GM18867 (cell line): ENCODE measurements around the gene GDPD3.

Experiments used
- ATAC-seq: cut with Tn5 transposase; IDR thresholded peaks from one replicate; pipeline ENCODE4 v1.9.1; 2021; ENCODE audit warnings: mild to moderate bottlenecking, moderate library complexity; ENCODE audit not compliant: unreplicated experiment

The GDPD3 gene, protein sequence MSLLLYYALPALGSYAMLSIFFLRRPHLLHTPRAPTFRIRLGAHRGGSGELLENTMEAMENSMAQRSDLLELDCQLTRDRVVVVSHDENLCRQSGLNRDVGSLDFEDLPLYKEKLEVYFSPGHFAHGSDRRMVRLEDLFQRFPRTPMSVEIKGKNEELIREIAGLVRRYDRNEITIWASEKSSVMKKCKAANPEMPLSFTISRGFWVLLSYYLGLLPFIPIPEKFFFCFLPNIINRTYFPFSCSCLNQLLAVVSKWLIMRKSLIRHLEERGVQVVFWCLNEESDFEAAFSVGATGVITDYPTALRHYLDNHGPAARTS

DNA sequence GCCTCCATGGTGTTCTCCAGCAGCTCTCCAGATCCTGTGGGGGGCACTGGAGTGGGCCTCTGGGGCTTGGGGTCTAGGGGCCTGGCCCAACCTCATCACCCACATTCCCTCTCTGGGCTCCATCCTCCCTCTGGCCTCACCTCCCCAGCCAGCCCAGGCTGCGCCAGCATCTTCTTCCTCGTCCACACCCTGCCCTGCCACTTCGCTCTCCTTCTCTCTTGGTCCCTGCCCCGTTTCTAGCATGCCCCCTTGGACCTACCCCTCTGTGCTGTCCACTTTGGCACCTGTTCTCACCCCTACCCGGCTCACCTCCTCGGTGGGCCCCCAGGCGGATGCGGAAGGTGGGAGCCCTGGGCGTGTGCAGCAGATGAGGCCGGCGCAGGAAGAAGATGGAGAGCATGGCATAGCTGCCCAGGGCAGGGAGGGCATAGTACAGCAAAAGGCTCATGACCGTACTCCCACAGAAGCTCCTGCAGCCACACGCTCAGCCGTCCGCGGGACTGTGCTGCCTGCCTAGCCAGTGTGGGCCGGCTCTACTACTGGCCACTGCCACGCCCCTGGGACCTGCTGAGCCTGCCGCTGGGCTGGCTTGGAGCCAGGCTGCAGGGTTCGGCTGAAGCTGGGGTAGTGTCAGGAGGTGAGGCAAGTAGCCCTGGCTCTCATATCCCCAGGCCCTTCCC lies at the start of gene GDPD3:
Gene GDPD3 (minus strand): TSS at position 507 of the 680 bp plus-strand sequence. CDS start 59 bp downstream, at position 448.
- no peak for ATAC-seq

DNA sequence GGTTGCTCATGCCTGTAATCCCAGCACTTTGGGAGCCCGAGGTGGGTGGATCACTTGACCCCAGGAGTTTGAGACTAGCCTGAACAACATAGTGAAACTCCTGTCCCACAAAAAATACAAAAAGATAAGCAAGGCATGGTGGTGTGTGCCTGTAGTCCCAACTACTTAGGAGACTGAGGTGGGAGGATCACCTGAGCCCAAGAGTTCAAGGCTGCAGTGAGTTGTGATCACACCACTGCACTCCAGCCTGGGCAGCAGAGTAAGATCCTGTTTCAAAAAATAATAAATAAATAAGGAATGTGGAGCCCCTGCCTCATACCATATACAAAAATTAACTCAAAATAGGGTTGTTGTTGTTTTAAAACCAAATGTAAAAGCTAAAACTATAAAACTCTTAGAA lies 43.9 kb upstream of the GDPD3 start:
- ATAC-seq, result no peak

DNA sequence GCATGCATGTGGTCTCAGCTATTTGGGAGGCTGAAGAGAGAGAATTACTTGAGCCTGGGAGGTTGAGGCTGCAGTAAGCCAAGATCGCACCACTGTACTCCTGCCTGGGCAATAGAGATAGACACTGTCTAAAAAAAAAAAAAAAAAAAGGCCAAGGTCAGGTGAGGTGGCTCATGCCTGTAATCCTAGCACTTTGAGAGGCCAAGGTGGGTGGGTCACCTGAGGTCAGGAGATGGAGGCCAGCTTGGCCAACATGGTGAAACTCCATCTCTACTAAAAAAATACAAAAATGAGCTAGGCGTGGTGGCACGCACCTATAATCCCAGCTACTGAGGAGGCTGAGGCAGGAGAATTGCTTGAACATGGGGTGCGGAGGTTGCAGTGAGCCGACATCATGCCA lies 41.9 kb upstream of the GDPD3 start:
- no peak for ATAC-seq

DNA sequence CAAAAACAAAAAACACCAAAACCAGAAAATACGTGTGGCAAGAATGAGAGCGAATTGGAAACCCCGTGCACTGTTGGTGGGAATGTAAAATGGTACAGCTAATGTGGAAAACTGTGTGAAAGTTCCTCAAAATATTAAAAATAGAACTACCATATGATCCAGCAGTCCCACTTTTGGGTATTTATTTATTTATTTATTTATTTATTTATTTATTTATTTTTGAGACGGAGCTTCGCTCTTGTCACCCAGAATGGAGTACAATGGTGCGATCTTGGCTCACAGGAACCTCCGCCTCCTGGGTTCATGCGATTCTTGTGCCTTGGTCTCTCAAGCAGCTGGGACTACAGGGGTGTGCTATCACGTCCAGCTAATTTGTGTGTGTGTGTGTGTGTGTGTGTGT lies 39.2 kb upstream of the GDPD3 start:
- ATAC-seq, result no peak

DNA sequence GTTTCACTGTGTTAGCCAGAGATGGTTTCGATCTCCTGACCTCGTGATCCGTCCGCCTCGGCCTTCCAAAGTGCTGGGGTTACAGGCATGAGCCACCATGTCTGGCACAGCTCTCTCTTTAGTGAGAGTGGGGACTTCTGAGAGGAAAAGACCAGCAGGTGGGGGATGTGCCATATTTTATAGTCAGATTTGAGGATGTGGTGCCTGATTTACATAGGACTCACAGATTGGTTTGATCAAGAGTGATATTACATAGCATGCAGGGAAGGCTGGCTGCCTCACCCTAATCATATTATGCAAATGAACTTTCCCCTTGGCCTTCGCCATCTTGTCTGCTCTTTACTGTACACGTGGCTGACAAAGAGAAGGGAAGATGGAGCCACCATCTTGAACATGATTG lies 37.8 kb upstream of the GDPD3 start:
- ATAC-seq, result no peak

DNA sequence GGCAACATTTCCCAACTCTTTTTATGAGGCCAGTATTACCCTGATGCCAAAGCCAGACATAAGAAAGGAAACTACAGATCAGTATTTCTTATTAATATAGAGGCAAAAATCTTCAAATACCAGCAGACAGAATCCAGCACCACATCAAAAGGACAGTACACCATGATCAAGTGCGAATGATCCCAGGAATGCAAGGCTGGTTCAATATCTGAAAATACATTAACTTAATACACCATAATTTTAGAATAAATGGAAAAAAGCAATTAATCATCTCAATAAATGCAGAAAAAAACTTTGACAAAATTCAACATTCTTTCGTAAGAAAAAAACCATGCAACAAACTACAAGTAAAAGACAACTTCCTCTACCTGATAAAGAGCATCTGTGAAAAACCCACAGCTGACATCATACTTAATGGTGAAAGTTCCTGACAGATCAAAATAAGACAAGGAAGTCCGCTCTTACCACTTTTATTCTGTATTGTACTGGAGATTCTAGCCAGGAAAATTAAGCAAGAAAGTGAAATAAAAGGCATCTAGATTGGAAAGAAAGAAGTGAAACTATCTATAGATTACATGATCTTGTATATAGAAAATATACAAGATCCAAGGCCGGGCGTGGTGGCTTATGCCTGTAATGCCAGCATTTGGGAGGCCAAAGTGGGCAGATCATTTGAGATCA lies 36.1 kb upstream of the GDPD3 start:
- ATAC-seq, result no peak

DNA sequence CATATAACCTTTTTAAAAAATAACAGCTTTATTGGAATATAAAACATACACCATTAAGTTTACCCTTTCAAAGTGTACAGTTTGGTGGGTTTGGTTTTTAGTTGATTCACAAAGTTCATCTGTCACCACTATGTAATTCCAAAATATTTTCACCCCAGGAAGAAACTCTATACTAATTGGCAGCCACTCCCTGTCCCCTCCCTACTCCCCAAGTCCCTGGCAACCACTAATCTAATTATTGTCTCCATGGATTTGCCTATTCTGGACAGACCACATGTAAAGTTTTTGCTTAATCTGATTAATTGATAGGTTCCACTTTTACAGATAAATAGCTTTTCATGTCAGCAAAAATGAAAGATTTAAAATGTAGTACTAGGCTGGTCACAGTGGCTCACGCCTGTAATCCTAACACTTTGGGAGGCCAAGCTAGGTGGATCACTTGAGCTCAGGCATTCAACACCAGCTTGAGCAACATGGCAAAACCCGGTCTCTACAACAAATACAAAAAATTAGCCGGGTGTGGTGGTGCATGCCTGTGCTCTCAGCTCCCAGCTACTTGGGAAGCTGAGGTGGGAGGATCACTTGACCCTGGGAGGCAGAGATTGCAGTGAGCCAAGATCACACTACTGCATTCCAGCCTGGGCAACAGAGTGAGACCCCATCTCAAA lies 34.6 kb upstream of the GDPD3 start:
- ATAC-seq, result no peak

DNA sequence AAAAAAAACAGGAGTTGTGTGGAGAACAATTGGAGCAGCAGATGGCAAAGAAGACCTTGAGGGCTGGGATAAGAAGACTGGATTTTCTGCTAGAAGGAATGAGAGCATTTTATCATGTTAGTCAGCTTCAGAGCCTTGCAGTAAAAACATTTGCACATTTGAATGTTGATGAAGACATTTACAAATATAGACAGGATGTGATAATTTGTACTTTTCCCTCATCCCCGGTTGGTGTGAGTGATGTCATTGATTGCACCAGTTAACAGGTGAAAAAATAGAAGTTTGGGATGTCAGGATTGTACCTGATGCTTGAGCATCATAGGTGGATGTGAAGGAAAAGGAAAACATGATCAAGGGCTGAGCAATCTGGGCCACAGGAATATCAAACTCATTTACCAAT lies 32.3 kb upstream of the GDPD3 start:
- ATAC-seq, result no peak

DNA sequence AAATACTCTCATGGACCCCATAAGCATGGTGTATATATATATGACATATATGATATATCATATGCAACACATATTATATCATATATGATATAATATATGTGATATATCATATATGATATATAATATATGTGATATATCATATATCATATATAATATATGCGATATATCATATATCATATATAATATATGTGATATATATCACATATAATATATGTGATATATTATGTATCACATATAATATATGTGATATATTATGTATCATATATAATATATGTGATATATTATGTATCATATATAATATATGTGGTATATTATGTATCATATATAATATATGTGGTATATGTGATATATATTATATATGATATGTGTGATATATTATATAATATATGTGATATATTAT lies 31.6 kb upstream of the GDPD3 start:
- no peak for ATAC-seq

DNA sequence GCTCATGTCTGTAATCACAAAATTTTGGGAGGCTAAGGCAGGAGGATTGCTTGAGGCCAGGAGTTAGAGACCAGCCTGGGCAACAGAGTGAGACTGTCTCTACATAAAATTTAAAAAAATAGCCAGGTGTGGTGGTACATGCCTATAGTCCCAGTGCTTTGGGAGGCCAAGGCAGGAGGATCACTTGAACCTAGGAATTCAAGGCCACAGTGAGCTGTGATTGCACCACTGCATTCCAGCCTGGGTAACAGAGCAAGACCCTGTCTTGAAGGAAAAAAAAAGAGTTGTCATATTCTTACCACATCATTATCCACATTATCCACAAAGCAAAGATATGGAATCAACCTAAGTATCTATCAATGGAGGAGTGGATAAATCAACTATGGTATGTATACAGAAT lies 30.7 kb upstream of the GDPD3 start:
- no peak for ATAC-seq

DNA sequence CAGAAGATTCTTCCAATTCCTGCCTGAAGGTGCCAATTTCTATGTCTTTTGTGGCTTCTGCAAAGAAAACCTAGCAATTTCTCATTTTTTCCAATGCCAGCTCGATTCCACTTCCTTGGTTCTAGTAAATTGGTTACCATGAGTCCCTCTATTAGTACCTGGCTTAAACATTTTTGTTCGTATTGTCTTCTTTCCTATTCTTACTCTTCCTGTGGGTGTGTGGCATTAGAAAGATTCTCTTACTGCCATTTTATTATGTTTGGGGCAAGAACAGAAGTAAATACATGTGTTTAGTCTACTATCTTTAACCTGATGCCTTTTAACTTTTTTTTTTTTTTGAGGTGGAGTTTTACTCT lies 30.0 kb upstream of the GDPD3 start:
- no peak for ATAC-seq

DNA sequence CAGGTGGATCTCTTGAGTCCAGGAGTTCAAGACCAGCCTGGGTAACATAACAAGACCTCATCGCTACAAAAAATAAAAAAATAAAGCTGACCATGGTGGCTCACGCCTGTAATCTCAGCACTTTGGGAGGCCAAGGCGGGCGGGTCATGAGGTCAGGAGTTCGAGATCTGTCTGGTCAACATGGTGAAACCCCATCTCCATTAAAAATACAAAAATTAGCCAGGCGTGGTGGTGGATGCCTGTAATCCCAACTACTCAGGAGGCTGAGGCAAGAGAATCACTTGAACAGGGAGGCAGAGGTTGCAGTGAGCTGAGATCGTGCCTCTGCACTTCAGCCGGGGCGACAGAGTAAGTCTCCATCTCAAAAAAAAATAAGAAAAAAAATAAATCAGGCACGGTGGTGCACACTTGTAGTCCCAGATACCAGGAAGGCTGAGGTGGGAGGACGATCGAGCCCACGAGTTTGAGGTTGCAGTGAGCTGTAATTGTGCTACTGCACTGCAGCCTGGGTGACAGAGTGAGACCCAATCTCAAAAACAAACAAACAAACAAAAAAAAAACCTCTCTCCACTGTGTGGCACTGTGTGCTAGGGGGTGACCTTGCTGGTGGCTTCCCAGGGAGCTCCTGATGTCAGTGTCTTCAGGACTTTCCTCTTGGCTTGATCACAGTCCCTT lies 29.5 kb upstream of the GDPD3 start:
- no peak for ATAC-seq

DNA sequence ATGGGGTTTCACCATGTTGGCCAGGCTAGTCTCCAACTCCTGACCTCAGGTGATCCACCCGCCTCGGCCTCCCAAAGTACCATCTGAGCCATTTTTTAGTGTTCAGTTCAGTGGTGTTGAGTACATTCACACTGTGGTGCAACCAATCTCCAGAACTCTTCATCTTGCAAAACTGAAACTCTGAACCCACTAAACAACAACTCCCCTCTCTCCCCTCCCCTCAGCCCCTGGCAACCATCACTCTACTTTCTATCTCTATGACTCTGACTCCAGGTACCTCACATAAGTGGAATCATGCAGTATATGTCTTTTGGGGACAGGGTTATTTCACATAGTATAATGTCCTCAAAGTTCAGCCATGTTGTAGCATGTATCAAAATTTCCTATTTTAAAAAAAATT lies 28.4 kb upstream of the GDPD3 start:
- no peak for ATAC-seq

DNA sequence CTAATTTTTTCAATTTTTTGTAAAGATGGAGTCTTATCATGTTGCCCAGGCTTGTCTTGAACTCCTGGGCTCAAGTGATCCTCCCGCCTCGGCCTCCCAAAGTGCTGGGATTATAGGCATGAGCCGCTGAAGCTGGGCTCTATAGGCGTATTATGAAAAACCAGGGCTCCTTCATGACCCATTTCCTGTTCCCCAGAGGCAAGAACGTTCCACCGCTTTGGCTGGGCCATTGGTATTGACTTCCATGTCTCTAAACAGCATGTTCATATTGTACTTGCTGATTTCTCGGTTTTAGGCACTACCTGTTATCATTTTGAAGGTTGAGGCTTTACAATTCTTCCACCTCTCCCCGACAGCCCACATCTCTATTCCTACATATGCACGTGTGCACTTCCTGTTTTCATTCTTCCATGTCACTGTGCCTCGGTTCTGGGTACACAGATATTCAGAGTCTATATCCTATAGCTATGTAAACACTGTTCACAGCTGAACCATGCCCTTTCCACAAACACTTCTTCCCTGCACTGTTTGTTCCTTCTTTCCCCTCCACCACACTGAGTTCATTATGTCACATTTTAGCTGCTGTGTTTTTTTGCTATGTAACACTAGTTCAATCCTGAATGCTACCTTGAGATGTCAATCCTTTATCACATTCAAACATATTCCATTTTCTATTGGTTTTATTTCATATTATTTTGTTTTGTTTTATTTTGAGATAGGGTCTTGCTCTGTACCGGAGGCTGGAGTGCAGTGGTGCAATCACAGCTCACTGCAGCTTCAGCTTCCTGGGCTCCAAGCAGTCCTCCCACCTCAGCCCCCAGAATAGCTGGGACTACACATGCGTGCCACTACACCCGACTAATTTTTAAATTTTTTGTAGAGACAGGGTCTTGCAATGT lies 26.5 kb upstream of the GDPD3 start:
- ATAC-seq, result no peak

DNA sequence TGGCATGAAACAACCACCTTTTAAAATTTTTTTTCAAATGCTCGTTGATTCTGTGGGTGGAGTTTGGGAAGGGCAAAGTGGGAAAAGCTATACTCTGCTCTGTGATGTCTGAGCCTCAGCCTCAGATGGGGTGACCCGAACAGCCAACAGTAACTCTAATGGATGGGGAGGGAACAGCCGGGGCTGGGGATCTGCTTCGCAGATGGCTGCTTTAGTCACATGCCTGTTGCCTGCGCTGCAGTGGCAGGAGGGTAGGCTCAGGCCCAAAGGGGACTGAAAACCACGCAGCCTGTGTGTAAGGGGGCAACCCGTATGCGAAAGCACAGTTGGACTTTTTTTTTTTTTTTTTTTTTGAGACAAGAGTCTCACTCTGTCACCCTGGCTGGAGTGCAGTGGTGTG lies 24.6 kb upstream of the GDPD3 start:
- no peak for ATAC-seq

DNA sequence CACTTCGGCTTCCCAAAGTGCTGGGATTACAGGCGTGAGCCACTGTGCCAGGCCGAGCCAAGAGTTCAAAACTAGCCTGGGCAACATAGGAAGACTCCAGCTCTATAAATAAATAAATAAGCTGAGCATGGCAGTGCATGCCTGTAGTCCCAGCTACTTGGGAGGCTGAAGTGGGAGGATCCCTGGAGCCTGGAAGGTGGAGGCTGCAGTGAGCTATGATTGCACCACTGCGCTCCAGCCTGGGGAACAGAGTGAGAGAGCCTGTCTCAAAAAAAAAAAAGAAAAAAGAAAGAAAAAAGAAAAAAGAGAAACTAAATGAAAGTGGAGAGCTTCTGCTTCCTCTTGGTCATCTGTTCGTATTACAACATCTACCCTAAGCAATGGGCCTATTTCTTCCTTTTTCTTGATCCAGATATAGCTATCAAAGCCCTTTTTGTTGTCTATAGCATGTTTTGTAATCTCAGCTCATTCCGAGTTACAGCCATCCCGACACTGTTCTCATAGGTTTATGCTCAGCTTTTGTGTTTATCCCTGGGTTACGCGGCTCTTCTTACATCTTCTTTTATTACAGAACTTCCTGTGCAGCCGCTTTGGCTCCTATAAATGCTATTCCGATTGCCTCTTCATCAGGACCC lies 23.8 kb upstream of the GDPD3 start:
- no peak for ATAC-seq

DNA sequence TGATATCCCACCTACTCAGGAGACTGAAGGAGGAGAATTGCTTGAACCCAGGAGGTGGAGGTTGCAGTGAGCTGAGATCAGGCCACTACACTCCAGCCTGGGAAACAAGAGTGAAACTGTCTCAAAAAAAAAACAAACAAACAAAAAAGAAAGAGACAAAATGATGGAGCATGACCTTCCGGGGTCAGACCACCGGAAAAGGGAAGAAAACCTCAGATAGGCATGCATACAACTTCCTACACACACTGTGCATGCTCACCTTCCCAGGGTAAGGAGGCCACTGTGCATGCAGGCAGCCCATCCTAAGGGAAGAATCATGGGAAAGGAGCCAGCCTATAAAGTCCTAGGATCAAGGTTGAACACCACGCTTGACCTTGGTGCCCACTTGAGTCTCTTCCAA lies 19.3 kb upstream of the GDPD3 start:
- ATAC-seq, result no peak

DNA sequence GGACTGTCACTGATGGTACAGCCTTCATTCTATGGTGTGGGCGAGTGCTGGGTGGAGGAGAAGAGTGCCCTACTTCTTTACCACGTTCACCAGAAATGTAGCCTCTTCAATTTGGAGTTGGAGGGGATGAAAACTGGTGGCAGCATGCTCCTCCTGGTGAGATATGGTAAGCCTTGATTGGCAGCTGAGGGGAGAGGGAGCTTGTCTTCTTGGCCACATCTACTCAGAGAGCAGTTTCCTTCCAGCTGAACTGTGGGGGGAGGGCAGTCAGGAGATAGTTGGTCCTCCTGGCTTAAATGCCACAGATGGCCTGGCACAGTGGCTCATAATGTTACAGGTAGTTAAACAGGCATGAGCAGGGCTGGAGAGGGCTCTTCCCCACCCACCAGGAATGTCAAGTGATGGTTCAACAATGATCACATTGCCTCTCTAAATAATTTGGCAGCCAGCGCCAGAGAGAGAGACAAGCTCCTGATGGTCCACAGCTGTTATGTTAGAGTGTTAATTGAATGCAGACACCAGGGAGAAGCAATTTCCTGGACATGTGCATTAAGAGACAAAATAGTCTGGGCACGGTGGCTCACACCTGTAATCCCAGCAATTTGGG lies 18.6 kb upstream of the GDPD3 start:
- ATAC-seq, result no peak

DNA sequence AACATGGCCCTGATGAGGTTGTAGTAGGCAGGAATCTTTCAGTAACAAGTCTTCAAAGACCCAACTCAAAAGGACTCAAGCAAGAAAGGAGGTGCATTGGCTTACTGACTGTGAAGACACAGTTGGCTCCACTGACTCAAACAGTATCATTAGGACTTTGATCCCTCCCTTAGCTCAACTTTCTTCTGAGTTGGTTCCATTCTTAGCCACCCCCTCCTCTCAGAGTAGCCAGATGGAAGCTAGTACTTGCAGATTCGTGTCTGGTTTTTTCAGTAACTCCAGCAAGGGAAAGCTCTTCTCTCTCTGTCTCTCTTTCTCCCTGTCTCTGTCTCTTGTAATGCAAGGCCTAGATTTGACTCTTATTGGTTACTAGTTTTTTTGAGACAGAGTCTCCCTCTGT lies 14.7 kb upstream of the GDPD3 start:
- no peak for ATAC-seq
